Mucosa of descending colon (tissue), 3 donors: Measurements from ENCODE around the gene PCDHGA1. TPM values are rescaled to one million over a fixed set of nuclear protein-coding genes. Genes with fewer than 3 reads are reported as not detected.
"Not testable (repeated sequence)": the region's sequence is repeated elsewhere in the genome, so short reads cannot be mapped to it uniquely, and the experiment has no call there.

Experiments
- ATAC-seq: fragments of 200-7000 bp; cut with Tn5 transposase; one replicate; pipeline ENCODE4 v1.9.1; 2020; ENCODE audit warnings: mild to moderate bottlenecking, moderate library complexity
- DNase-seq, 3 donors: peaks; one replicate each; pipeline ENCODE4 v3.0.0-alpha.2; 2020
- H3K36me3 ChIP-seq: fragments of 200-600 bp; one replicate; pipeline ENCODE4 v1.8.0; 2021; ENCODE audit warnings: low read depth, mild to moderate bottlenecking
- H3K4me1 ChIP-seq: fragments of 200-600 bp; one replicate; pipeline ENCODE4 v1.8.0; 2021; ENCODE audit warnings: low read depth, mild to moderate bottlenecking
- H3K4me3 ChIP-seq: fragments of 200-600 bp; one replicate; pipeline ENCODE4 v1.8.0; 2021; ENCODE audit warnings: mild to moderate bottlenecking
- H3K9me3 ChIP-seq: fragments of 200-600 bp; one replicate; pipeline ENCODE4 v1.8.0; 2021; ENCODE audit warnings: mild to moderate bottlenecking
- CTCF ChIP-seq: fragments of 200-600 bp; IDR thresholded peaks from one replicate; pipeline ENCODE4 v1.8.0; 2022; ENCODE audit warnings: antibody characterized with exemption, mild to moderate bottlenecking
- intact Hi-C, 2 donors: fragments of 100-400 bp; cut with DNase I in 1 of 2; cut with micrococcal nuclease in 1 of 2; formaldehyde crosslinking; loops; one replicate each; pipeline versions ENCODE4 v1.11.0 to v1.11.1; 2022; cut with DNase I, micrococcal nuclease
- total RNA-seq, 3 donors: library from RNA; stranded (reverse); fragmentation: NEBNext Ultra II Directional in 2 of 3; extraction: Animal tissue kit (Norgen Biotek cat#: 25700) in 2 of 3; gene quantifications; one replicate each; pipeline versions ENCODE4 v1.2.1 to v1.2.4, GENCODE V29; 2021 to 2023
- donor health status: DM: no; HTN: no; CAD: no; lungs with moderate emphysema.
- donor health status: DM: no; HTN: no; CAD: no.
- donor health status: DM: no; HTN: yes; CAD: no.

Gene PCDHGA1
- total RNA-seq, 3 donors from 2014 or later: 0.35 to 1.6 (median 0.43) TPM

GRCh38 chr5:141399555-141400258, 69.4 kb downstream of the PCDHGA1 start:
- ATAC-seq (no peak), DNase-seq (no peak)
- intact Hi-C loops: no loop called here
- H3K36me3 ChIP-seq: no peaks in the 10 kb centered on the region
- no peak for TF ChIP-seq CTCF
- H3K4me3 ChIP-seq: no peak overlapping the region
- H3K9me3 ChIP-seq: peaks cover 69% of the 10 kb centered on the region
- no peaks in the 10 kb centered on the region for H3K4me1 ChIP-seq

GRCh38 chr5:141402553-141403243, 72.4 kb downstream of the PCDHGA1 start, which contains the start of gene PCDHGA9:
Gene PCDHGA9 (plus strand): TSS chr5:141402778. CDS start chr5:141402953, 175 bp downstream.
- H3K9me3 ChIP-seq: peaks cover 85% of the 10 kb centered on the region

GRCh38 chr5:141403387-141403786, 73.1 kb downstream of the PCDHGA1 start:
- Histone ChIP-seq H3K9me3 (peaks cover 88% of the 10 kb centered on the region), H3K36me3 (no peaks in the 10 kb centered on the region), H3K4me1 (no peaks in the 10 kb centered on the region), H3K4me3 (no peak overlapping the region)
- ATAC-seq (no peak), DNase-seq (no peak)
- no peak for TF ChIP-seq CTCF
- intact Hi-C loops: no loop called here

More at GRCh38 chr5:141402553-141403243, 72.4 kb downstream of the PCDHGA1 start, which contains the start of gene PCDHGA9:
- H3K36me3 ChIP-seq: no peaks in the 10 kb centered on the region
- no peaks in the 10 kb centered on the region for H3K4me1 ChIP-seq
- intact Hi-C loops: no loop called here
- no peak within 1 kb of the TSS for H3K4me3 ChIP-seq
- TF ChIP-seq CTCF: no peak
- DNase-seq (peak in 1 of 3 donors; percentile 29), ATAC-seq (peak; percentile 40)

GRCh38 chr5:141407790-141408505, 77.6 kb downstream of the PCDHGA1 start, which contains the start of gene PCDHGB6:
Gene PCDHGB6 (plus strand): TSS chr5:141408021. CDS start chr5:141408203, 182 bp downstream.
- ATAC-seq (peak; percentile 86), DNase-seq (peak; percentile 48 to 58 (median 57))
- H3K9me3 ChIP-seq: peaks cover 92% of the 10 kb centered on the region
- peak; percentile 22 for TF ChIP-seq CTCF
- H3K4me3 ChIP-seq, H3K36me3 ChIP-seq, intact Hi-C loops, H3K4me1 ChIP-seq: not testable (repeated sequence)

- H3K36me3 ChIP-seq: no peaks in the 10 kb centered on the region
- H3K9me3 ChIP-seq: peaks cover 92% of the 10 kb centered on the region
- ATAC-seq: no peak
- peak in 1 of 3 donors; percentile 36 for DNase-seq
- intact Hi-C loops: no loop called here
- no peak for TF ChIP-seq CTCF
- H3K4me3 ChIP-seq: no peak overlapping the region
- H3K4me1 ChIP-seq: no peaks in the 10 kb centered on the region
These were observed 79.4 kb downstream of the PCDHGA1 start for GRCh38 chr5:141409598-141410306.
